LNCAP (cell line): ENCODE measurements around the gene ERBB2.

Experiments
- CTCF ChIP-seq: fragments of 450-650 bp; IDR thresholded peaks from 2 replicates; pipeline ENCODE4 v1.5.1; 2017; ENCODE audit warnings: mild to moderate bottlenecking

The ERBB2 gene

DNA sequence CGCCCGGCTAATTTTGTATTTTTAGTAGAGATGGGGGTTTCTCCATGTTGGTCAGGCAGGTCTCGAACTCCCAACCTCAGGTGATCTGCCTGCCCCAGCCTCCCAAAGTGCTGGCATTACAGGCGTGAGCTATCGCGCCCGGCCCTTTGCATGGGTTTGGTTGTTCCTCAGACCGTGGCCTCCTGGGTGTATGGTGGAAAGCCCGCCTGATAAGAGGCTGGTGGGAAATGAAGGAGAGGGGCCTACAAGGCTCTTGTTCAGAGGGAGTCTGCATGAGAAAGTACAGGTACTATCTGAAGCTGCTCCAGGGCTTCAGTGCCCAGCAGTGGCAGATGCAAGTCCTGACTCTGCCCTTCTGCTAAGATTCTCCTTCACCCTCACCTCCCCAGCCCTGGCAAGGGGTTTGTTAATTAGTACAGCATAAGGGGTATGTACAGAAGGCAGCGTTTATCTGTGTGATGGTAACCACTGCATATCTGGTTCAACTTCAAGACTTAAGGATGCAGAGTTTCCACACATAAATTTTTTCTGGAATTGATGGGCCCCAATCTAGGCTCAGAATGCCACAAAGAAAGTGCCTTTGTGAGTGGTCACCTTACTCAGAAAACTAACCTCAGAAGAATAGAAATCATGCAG lies 62.1 kb downstream of the ERBB2 start:
- no peak for TF ChIP-seq CTCF

DNA sequence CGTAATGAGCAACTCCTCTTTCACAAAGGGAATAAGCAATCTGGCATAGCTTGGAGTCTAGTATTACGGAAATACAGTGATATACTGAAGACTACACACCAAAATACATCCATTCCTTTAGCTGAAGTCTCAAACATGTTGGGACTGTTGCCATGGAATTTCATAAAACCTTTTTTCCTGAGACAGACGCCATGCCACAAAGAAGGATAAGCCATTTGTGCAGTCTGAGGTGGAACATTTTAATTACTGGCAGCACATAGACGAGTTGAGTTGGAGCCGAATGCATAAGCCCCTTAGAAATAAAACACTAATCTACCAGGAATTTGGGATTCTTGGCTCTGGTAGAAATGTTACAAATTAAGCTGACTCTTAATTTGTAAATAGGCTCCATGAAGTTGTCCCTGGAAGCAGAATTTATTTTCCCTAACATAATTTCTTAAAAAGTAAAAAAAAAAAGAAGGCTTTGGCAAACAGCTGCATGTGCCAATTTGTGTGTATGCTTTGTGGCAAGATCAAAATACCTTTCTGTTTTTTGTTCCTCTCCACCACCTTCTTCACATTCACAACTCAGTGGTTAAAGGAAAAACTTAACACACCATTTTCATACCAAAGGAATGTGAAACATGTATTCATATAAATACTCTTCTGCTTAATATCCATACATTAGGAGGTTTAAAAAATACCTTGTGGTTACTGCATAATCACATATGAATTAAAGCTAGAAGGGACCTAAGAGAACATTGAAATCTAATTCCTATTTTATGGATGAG lies 63.4 kb downstream of the ERBB2 start:
- TF ChIP-seq CTCF: no peak

GRCh38 chr17:39765175-39765574 lies 65.3 kb downstream of the ERBB2 start:
- no peak for TF ChIP-seq CTCF

GRCh38 chr17:39765766-39766165 lies 65.9 kb downstream of the ERBB2 start:
- TF ChIP-seq CTCF: no peak

GRCh38 chr17:39767147-39767546 lies 67.3 kb downstream of the ERBB2 start:
- no peak for TF ChIP-seq CTCF

GRCh38 chr17:39769974-39770587 lies 70.2 kb downstream of the ERBB2 start:
- TF ChIP-seq CTCF: no peak

GRCh38 chr17:39772415-39772814 lies 72.6 kb downstream of the ERBB2 start:
- TF ChIP-seq CTCF: no peak
